Stimulated activated CD8-positive, alpha-beta memory T cell treated with anti-CD3 and anti-CD28 coated beads, Interleukin-7, amount 100 ng/mL, for 1 hour (primary cell): ENCODE measurements around the gene AQP4.

Experiments
- DNase-seq, 2 donors: peaks; one replicate each; pipeline ENCODE4 v3.0.0-alpha.2; 2020; ENCODE audit warnings: low read depth in 2 of 2

AQP4 gene, protein sequence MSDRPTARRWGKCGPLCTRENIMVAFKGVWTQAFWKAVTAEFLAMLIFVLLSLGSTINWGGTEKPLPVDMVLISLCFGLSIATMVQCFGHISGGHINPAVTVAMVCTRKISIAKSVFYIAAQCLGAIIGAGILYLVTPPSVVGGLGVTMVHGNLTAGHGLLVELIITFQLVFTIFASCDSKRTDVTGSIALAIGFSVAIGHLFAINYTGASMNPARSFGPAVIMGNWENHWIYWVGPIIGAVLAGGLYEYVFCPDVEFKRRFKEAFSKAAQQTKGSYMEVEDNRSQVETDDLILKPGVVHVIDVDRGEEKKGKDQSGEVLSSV

GRCh38 chr18:26865557-26865956 lies at the start of gene AQP4:
Gene AQP4 (minus strand): TSS chr18:26865707. CDS start chr18:26865689, 18 bp downstream.
- DNase-seq, result no peak

DNA sequence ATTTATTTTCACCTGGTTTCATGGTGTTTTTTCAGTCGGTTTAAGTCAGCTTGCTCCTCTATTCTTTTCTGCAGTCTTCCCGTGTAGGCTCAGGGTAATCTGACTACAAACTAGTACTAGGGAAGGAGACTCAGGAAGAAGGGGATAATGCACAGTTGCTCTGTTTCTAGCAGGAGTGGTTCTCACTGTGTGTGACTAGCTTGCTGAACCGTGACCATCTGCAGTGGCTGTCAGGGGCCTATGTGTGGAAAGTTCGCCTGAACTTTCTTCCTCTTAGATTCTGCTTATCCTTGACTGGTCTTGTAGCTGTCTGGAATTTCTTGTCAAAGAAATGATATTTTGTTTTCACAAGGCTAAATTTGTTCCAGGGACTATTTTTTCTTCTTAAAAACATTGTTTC lies 46.3 kb upstream of the AQP4 start:
- no peak for DNase-seq

- DNase-seq, result no peak
Measured at GRCh38 chr18:26909599-26910290, 44.2 kb upstream of the AQP4 start.

- DNase-seq, result no peak
Measured at GRCh38 chr18:26908906-26909305, 43.4 kb upstream of the AQP4 start.

- no peak for DNase-seq
Measured at GRCh38 chr18:26902291-26902690, 36.8 kb upstream of the AQP4 start.

- DNase-seq, result no peak
Measured at GRCh38 chr18:26901020-26901419, 35.5 kb upstream of the AQP4 start.

DNA sequence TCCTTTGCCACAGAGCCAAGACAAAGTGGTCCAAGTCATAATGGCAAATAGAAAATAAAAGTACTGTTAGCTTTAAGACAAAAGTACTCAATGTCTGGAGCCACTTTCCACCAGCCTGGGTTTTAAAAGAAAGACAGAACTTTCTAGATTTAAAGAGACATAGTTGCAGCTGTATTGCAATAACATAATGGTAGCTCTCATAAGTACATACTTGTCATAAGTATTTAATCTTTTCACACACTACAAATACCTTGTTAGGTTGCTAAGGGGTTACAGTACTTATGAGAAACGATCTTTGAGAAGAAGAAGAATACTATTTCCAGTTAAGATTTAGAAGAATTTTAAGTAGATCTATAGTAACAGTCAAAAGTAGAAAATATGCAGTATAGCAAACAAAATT lies 28.9 kb upstream of the AQP4 start:
- DNase-seq, result no peak

DNA sequence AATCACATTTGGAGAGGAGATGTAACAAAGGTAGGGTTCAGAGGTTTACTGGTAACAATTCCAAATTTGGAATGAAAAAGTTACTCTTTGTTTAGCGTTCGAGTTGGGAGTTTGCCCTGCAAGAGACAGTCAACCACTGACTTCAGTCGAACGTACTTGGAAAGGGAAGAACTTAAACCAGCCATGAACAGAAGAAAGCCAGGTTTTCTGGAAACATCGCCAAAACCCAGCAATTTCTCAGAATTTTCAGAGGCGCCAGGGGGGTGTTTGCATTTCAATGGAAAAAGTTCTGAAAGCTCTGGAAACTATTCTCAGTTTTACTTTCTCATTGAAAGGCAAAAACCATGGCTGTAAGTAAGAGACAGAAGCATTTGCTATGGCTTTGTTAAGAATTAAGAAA lies 28.5 kb upstream of the AQP4 start:
- DNase-seq, result no peak

DNA sequence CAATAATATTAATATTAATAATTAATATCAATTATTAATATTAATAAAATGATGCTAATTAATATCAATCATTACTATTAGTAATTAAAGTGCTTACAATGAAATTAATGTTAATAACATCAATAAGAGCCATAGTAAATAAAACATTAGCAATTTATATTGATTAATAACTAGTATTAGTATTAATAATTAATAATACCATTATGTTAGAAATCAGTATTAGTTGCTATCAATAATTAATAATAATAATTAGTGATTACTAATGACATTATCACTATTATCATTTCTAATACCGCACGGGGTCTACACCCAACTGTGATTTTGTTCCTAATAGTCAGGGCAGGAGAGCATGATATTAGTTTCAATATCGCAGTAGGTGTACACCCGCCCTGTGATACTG lies 22.8 kb upstream of the AQP4 start:
- no peak for DNase-seq

DNA sequence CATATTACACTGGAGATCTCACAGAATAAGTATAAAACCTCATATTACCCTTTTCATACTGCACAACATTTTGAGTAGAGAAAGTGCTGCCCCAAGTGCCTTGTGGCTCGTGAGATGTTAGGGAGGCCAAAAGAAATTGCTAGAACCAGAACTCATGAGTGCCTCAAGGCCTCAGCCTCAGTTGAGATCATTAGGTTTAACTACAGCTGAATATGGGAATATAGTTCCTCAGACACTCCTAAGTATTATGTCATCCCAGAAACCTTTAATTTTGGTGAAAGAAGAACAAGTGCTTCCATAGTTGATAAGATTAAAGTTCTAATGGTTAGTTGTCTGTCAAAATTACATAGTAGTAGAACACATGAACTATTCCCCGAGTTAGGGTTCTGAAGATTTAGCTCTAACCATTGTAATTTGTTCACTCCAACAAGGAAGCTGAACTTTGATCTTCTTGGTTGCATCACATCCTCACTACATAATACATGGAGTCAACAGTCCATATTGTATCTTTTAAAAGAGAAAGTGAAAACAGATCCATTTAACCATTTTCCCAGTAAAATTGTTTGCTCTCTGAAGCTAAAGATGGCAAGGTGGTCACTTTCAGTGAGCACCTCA lies 9.6 kb upstream of the AQP4 start:
- DNase-seq, result no peak

DNA sequence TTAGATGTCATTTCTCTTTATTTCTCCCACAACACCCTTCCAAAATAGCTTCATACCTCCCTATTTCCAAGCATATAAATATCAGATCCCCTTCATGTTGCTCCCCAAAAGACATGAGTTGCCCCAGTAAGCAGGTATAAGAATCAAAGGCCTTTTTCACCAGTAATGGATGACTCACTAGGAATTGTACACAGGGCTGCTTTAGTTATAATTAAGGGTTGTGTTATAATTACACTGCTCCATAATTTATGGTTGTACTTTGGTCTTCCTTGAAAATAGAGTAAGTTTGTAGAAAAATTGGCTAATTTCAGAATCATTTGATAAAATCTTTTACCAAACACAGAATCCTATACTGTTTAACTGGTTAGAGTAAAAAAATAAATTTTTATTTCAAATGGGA lies 8.8 kb upstream of the AQP4 start:
- no peak for DNase-seq

GRCh38 chr18:26869640-26870039 lies 4.1 kb upstream of the AQP4 start:
- no peak for DNase-seq

DNA sequence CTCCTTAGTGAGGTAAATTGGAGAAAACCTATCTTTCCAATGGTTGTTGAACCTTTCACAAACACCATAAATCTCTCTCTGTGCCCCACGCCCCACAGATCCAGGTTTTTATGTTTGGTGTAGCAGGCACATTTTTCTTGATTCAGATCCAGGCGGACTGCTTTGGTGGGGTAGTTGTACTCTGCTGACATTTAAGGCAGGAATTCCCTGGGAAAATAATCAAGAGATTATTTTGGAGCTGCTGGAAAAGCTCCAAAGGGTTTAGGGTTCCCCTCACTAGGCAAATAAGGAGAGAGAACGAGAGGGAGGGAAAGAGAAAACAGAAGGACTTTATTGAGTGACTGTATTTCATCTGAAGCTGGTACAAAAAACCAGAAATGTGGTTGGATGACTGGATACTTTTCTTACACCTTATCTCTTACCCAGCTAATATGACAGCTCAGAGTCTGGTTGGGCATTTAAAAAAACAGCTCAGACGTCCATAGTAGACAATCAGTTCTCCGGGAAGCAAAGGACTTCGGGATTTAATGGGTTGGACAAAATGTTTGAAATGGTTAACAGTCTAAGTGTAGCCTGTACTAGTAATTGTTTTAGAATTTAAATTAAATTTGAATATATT lies 3.6 kb upstream of the AQP4 start:
- DNase-seq, result no peak

- DNase-seq, result no peak
Measured at GRCh38 chr18:26867471-26867870, 2.0 kb upstream of the AQP4 start.

GRCh38 chr18:26864658-26865057 lies 849 bp downstream of the AQP4 start:
- DNase-seq, result no peak

DNA sequence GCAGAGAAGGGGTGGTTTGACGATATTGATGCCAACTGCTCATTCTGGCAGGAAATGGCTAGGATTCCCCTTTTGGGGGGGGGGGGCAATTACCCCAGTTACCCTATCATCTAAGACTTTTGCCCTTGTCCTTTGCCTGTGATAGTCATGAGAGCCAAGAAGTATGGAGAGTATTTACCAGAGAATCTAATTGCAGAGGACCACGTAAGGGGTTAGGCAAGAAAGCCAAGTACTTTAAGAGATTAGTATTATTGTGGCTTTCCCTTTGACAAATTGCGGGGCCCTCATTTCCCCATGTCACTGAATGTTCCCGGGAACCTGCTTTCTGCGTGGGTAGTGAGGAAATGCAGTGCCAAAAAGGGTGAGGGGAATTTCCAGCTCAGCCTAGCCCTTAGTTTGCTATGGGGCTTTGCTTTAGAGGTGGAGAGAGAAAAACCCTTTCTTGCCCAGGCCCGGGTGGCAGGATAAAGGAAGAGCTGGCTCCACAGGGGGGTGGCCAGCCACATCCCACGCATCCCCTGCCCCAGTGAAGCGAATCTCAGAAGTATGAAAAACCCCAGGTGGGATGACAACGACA lies 1.5 kb downstream of the AQP4 start:
- no peak for DNase-seq

DNA sequence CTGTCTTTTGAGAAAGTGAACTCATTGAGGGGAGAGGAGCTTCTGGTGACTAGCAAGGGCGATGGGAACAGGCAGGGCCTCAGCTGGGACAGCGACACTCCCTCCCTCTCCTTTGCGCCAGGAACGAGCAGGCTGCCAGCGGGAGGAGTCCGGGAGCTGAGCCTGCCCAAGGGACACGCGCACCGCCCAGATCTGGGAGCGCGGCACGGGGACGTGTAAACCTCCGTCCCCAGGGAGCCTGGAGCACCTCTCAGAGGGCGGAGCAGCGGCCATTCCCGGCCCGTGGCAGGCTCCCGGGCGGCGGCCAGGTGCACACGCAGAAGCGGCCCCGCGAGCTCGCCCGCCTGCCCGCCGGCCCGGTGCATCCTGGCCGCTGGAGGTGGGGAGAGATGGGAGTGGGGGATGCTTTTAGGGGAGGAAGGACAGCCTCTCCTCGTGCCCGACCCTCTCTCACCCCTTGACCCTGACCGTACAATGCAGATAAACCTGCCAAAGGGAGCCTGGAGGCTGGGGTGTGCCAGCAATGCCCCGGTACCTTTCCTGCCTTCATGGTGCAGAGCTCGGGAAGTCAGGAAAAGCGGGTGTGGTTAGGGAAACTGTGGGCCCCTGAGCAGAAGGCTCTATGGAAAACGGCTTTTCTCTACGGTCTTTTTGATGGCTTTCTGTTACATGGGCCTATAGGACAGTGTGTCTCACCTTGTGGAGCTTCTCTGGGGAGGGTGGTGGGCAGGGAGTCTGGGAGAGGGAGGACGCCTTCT lies 2.2 kb downstream of the AQP4 start:
- no peak for DNase-seq

DNA sequence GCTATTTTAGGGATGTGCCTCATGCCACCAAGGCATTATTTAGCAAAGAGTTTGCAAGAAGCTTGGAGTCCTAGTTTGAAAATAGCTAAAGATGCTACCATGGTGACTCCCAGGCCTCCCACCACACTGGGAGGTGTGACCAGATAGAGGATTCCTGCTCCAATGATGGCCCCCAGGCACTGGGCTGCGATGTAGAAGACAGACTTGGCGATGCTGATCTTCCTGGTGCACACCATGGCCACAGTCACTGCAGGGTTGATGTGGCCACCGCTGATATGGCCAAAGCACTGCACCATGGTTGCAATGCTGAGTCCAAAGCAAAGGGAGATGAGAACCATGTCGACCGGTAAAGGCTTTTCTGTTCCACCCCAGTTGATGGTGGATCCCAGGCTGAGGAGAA lies 3.4 kb downstream of the AQP4 start:
- DNase-seq, result no peak

DNA sequence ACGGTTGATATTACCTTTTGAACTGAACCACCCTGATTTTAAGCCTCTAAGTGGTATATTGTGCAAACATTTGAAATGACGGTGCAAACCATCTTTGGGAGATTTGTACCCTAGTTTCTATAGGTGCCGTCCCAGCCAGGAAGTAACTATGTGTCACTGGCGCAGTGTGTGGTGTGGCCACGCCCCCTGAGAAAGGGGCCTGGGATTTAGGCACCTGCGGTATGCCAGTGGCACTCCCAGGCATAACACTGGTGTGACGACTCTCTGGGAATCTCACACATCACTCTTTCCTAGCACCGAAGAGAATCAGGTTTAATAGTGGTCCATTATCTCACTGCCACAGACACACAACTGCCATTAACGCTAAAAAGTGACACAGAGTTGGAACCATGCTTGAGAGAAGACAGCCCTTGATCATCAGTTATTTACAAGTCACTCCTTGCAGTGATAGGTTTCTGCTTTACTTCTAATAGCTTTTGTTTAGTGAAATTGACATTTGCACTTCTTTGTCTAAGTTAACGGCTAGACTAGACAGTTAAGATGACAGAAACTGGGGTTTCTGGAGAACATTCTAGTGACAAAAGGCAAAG lies 11.1 kb downstream of the AQP4 start:
- no peak for DNase-seq

DNA sequence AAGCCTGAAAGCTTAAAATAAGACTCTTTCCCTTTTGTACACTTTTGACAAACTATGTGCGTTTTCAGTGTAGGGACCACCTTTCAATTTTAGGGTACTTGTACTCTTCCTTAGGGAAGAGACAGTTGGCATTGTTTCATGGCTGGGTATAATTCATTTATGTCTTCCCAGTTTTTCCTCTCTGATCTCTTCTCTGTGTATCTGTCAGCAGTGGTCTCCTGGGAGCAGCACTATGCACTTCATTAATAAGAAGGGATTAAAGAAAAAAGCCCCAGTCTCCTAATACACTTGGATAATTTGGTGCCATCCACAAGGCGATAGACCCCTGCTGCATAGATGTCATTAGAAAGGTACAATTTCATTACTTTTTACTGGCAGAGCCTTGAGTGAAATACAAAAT lies 12.1 kb downstream of the AQP4 start:
- no peak for DNase-seq

- no peak for DNase-seq
Measured at GRCh38 chr18:26843760-26844159, 21.7 kb downstream of the AQP4 start.
